ENCODE results near the gene ANO10. TPM values are rescaled to one million over a fixed set of nuclear protein-coding genes. Genes with fewer than 3 reads are reported as not detected.
"Not testable (repeated sequence)": the region's sequence is repeated elsewhere in the genome, so short reads cannot be mapped to it uniquely, and the experiment has no call there.

ANO10 gene
- total RNA-seq, 4 donors from 2014 or later: 26.7 to 33.9 (median 28.7) TPM

- H3K27me3 ChIP-seq: no peaks in the 10 kb centered on the region
- no peak overlapping the region for H3K4me3 ChIP-seq (replicated peaks in 1 of 3)
- peak overlapping the region in 1 of 3 donors; percentile 2 for H3K27ac ChIP-seq
- no peak for TF ChIP-seq POLR2A (IDR thresholded peaks at IDR 0.05)
- TF ChIP-seq, protein P1, sequence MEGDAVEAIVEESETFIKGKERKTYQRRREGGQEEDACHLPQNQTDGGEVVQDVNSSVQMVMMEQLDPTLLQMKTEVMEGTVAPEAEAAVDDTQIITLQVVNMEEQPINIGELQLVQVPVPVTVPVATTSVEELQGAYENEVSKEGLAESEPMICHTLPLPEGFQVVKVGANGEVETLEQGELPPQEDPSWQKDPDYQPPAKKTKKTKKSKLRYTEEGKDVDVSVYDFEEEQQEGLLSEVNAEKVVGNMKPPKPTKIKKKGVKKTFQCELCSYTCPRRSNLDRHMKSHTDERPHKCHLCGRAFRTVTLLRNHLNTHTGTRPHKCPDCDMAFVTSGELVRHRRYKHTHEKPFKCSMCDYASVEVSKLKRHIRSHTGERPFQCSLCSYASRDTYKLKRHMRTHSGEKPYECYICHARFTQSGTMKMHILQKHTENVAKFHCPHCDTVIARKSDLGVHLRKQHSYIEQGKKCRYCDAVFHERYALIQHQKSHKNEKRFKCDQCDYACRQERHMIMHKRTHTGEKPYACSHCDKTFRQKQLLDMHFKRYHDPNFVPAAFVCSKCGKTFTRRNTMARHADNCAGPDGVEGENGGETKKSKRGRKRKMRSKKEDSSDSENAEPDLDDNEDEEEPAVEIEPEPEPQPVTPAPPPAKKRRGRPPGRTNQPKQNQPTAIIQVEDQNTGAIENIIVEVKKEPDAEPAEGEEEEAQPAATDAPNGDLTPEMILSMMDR (IDR thresholded peaks at IDR 0.05): peak; percentile 16 to 74 (median 52)
- 32 to 34% methylated on average over 2 of the region's 2 CpGs for WGBS, 2 donors
- H3K9me3 ChIP-seq: no peaks in the 10 kb centered on the region
- H3K36me3 ChIP-seq: no peaks in the 10 kb centered on the region
- intact Hi-C loops (cut with DNase I): loop anchor here (5.0 to 10.0 kb wide), 2 partner anchors 208 to 341 kb away; no protein-coding TSS in a partner anchor
- no peak for DNase-seq
- H3K4me1 ChIP-seq: peaks cover 3 to 14% of the 10 kb centered on the region in 2 donors
Observed at GRCh38 chr3:43503067-43503728, 118.6 kb downstream of the ANO10 start.

GRCh38 chr3:43499256-43499655, 122.6 kb downstream of the ANO10 start:
- WGBS, 2 donors: 73 to 88% methylated on average over 1 of the region's 1 CpG
- intact Hi-C loops (cut with DNase I): no loop called here
- Histone ChIP-seq H3K36me3 (no peaks in the 10 kb centered on the region), H3K27me3 (no peaks in the 10 kb centered on the region), H3K4me3 (replicated peaks in 1 of 3) (no peak overlapping the region), H3K9me3 (no peaks in the 10 kb centered on the region), H3K27ac (no peak overlapping the region), H3K4me1 (peaks cover 3 to 19% of the 10 kb centered on the region in 2 donors)
- TF ChIP-seq, protein P1 (IDR thresholded peaks at IDR 0.05): no peak
- TF ChIP-seq POLR2A (IDR thresholded peaks at IDR 0.05): no peak
- no peak for DNase-seq

- 100% methylated on average over 1 of the region's 1 CpG for WGBS, 2 donors
- no peak overlapping the region for H3K27ac ChIP-seq
- H3K36me3 ChIP-seq: no peaks in the 10 kb centered on the region
- H3K9me3 ChIP-seq: no peaks in the 10 kb centered on the region
- DNase-seq: no peak
- H3K4me3 ChIP-seq (replicated peaks in 1 of 3): no peak overlapping the region
- peaks cover 0 to 13% of the 10 kb centered on the region in 2 donors for H3K4me1 ChIP-seq
- no peaks in the 10 kb centered on the region for H3K27me3 ChIP-seq
- TF ChIP-seq, protein P1 (IDR thresholded peaks at IDR 0.05): no peak
- no peak for TF ChIP-seq POLR2A (IDR thresholded peaks at IDR 0.05)
- intact Hi-C loops (cut with DNase I): no loop called here
Observed at GRCh38 chr3:43497905-43498365, 123.9 kb downstream of the ANO10 start.

DNA sequence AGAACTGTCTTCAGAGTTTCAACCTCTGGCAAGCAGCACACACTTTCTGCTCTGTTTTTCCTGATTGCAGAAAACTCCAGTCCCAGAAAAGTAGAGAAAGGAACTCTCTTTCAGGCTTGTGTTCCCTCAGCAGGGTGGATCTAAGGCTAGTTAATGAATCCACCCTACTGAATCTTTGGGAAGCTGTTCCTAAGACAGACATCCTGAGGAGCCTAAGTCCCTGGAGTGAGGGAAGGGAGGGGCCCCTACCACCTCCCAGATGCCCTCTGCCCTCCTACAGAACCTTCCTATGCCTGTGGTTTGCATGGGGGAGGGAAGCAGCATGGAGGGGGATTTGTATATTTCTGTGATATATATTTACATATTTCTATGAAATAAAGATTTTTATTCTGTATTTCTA, 124.4 kb downstream of the ANO10 start:
- peak overlapping the region in 1 of 3 donors; percentile 14 for H3K27ac ChIP-seq
- no peaks in the 10 kb centered on the region for H3K36me3 ChIP-seq
- intact Hi-C loops (cut with DNase I): no loop called here
- H3K4me1 ChIP-seq: peaks cover 0 to 8% of the 10 kb centered on the region in 2 donors
- no peaks in the 10 kb centered on the region for H3K9me3 ChIP-seq
- H3K27me3 ChIP-seq: no peaks in the 10 kb centered on the region
- DNase-seq: no peak
- no peak for TF ChIP-seq POLR2A (IDR thresholded peaks at IDR 0.05)
- TF ChIP-seq, protein P1 (IDR thresholded peaks at IDR 0.05): no peak
- H3K4me3 ChIP-seq (replicated peaks in 1 of 3): no peak overlapping the region

- 90 to 91% methylated on average over 3 of the region's 3 CpGs for WGBS, 2 donors
- H3K4me3 ChIP-seq (replicated peaks in 1 of 3): no peak overlapping the region
- no peak for DNase-seq
- intact Hi-C loops (cut with DNase I): no loop called here
- no peak for TF ChIP-seq POLR2A (IDR thresholded peaks at IDR 0.05)
- TF ChIP-seq, protein P1 (IDR thresholded peaks at IDR 0.05): no peak
- H3K27me3 ChIP-seq: no peaks in the 10 kb centered on the region
- H3K36me3 ChIP-seq: no peaks in the 10 kb centered on the region
- no peaks in the 10 kb centered on the region for H3K9me3 ChIP-seq
- peaks cover 0 to 4% of the 10 kb centered on the region in 2 donors for H3K4me1 ChIP-seq
- H3K27ac ChIP-seq: peak overlapping the region in 1 of 3 donors; percentile 14
Observed at GRCh38 chr3:43496740-43497375, 125.0 kb downstream of the ANO10 start.

- H3K27ac ChIP-seq; intact Hi-C loops (cut with DNase I); H3K4me3 ChIP-seq (replicated peaks in 1 of 3); H3K9me3 ChIP-seq; H3K36me3 ChIP-seq; H3K27me3 ChIP-seq; DNase-seq: not testable (repeated sequence)
- WGBS, 2 donors: 96 to 100% methylated on average over 4 of the region's 4 CpGs
- peaks cover 12 to 13% of the 10 kb centered on the region in 2 donors for H3K4me1 ChIP-seq
Observed at GRCh38 chr3:43492932-43493331, 128.9 kb downstream of the ANO10 start.

GRCh38 chr3:43491807-43492206, 130.0 kb downstream of the ANO10 start:
- H3K4me3 ChIP-seq (replicated peaks in 1 of 3); DNase-seq; H3K27me3 ChIP-seq; intact Hi-C loops (cut with DNase I); H3K9me3 ChIP-seq; H3K36me3 ChIP-seq: not testable (repeated sequence)
- 74 to 89% methylated on average over 3 of the region's 3 CpGs for WGBS, 2 donors
- peaks cover 8 to 12% of the 10 kb centered on the region in 2 donors for H3K4me1 ChIP-seq
- H3K27ac ChIP-seq: peak overlapping the region; percentile 80 to 94 (median 84)

Measured in thyroid gland (tissue), 4 donors.